Measurements from ENCODE around the gene CEBPZOS. TPM values are rescaled to one million over a fixed set of nuclear protein-coding genes. Genes with fewer than 3 reads are reported as not detected.
A peak's percentile ranks its signal among the peaks of the same experiment; 100 is the strongest.

CEBPZOS gene
- total RNA-seq, 4 donors from 2014 or later, result 17.9 to 22.3 (median 20.3) TPM

GRCh38 chr2:37156071-37156856 is 40.0 kb upstream of the CEBPZOS start:
- Histone ChIP-seq H3K4me1 (peaks cover 13 to 55% (median 26%) of the 10 kb centered on the region in 3 donors), H3K4me3 (peak overlapping the region; percentile 80 to 100 (median 89)), H3K36me3 (peaks cover 0 to 21% (median 0%) of the 10 kb centered on the region in 3 donors), H3K9me3 (no peaks in the 10 kb centered on the region), H3K27ac (peak overlapping the region; percentile 91 to 96 (median 94)), H3K27me3 (no peaks in the 10 kb centered on the region)
- no peak for DNase-seq
- no peak for TF ChIP-seq POLR2A (IDR thresholded peaks at IDR 0.05)
- TF ChIP-seq, protein P1, sequence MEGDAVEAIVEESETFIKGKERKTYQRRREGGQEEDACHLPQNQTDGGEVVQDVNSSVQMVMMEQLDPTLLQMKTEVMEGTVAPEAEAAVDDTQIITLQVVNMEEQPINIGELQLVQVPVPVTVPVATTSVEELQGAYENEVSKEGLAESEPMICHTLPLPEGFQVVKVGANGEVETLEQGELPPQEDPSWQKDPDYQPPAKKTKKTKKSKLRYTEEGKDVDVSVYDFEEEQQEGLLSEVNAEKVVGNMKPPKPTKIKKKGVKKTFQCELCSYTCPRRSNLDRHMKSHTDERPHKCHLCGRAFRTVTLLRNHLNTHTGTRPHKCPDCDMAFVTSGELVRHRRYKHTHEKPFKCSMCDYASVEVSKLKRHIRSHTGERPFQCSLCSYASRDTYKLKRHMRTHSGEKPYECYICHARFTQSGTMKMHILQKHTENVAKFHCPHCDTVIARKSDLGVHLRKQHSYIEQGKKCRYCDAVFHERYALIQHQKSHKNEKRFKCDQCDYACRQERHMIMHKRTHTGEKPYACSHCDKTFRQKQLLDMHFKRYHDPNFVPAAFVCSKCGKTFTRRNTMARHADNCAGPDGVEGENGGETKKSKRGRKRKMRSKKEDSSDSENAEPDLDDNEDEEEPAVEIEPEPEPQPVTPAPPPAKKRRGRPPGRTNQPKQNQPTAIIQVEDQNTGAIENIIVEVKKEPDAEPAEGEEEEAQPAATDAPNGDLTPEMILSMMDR (IDR thresholded peaks at IDR 0.05), result no peak
- intact Hi-C loops (cut with DNase I), result no loop called here
- WGBS, 2 donors, result 0 to 1% methylated on average over 11 to 16 of the region's 27 CpGs

- WGBS, 2 donors, result 28 to 30% methylated on average over 7 to 10 of the region's 55 CpGs
- Histone ChIP-seq H3K9me3 (no peaks in the 10 kb centered on the region), H3K27ac (peak within 1 kb of the TSS; percentile 91 to 96 (median 94)), H3K27me3 (no peaks in the 10 kb centered on the region), H3K4me1 (peaks cover 13 to 50% (median 26%) of the 10 kb centered on the region in 3 donors), H3K4me3 (peak within 1 kb of the TSS; percentile 80 to 100 (median 89)), H3K36me3 (peaks cover 0 to 15% (median 0%) of the 10 kb centered on the region in 3 donors)
- DNase-seq, result peak; percentile 32
- TF ChIP-seq, protein P1 (IDR thresholded peaks at IDR 0.05), result no peak
- peak in 1 of 4 donors; percentile 39 for TF ChIP-seq POLR2A (IDR thresholded peaks at IDR 0.05)
- intact Hi-C loops (cut with DNase I), result no loop called here
Observed at GRCh38 chr2:37156857-37157714, 39.2 kb upstream of the CEBPZOS start, which contains the start of gene EIF2AK2. EIF2AK2 (minus strand) TSS chr2:37156980; CDS start chr2:37147806, 9,174 bp downstream.

- peaks cover 0 to 16% (median 11%) of the 10 kb centered on the region in 3 donors for H3K9me3 ChIP-seq
- H3K4me3 ChIP-seq, result no peak overlapping the region
- intact Hi-C loops (cut with DNase I), result no loop called here
- no peaks in the 10 kb centered on the region for H3K27me3 ChIP-seq
- no peaks in the 10 kb centered on the region for H3K36me3 ChIP-seq
- DNase-seq, result no peak
- H3K27ac ChIP-seq, result no peak overlapping the region
- WGBS, 2 donors, result 88 to 100% methylated on average over 1 of the region's 1 CpG
- peaks cover 0 to 15% (median 0%) of the 10 kb centered on the region in 3 donors for H3K4me1 ChIP-seq
- TF ChIP-seq, protein P1 (IDR thresholded peaks at IDR 0.05), result no peak
- no peak for TF ChIP-seq POLR2A (IDR thresholded peaks at IDR 0.05)
Observed at GRCh38 chr2:37164757-37165156, 31.5 kb upstream of the CEBPZOS start.

GRCh38 chr2:37167636-37168180 is 28.6 kb upstream of the CEBPZOS start:
- H3K36me3 ChIP-seq, result no peaks in the 10 kb centered on the region
- peak overlapping the region in 1 of 4 donors; percentile 8 for H3K4me3 ChIP-seq
- H3K27me3 ChIP-seq, result no peaks in the 10 kb centered on the region
- intact Hi-C loops (cut with DNase I), result no loop called here
- DNase-seq, result no peak
- 71 to 75% methylated on average over 3 of the region's 3 CpGs for WGBS, 2 donors
- peaks cover 0 to 9% (median 0%) of the 10 kb centered on the region in 3 donors for H3K4me1 ChIP-seq
- H3K27ac ChIP-seq, result peak overlapping the region in 3 of 4 donors; percentile 25 to 60 (median 35)
- peaks cover 0 to 16% (median 11%) of the 10 kb centered on the region in 3 donors for H3K9me3 ChIP-seq
- TF ChIP-seq, protein P1 (IDR thresholded peaks at IDR 0.05), result no peak
- no peak for TF ChIP-seq POLR2A (IDR thresholded peaks at IDR 0.05)
